Mucosa of descending colon (tissue), 3 donors: ENCODE data around the gene DPY30. TPM values are rescaled to one million over a fixed set of nuclear protein-coding genes. Genes with fewer than 3 reads are reported as not detected.

Source experiments
- ATAC-seq: fragments of 200-7000 bp; cut with Tn5 transposase; one replicate; pipeline ENCODE4 v1.9.1; 2020; ENCODE audit warnings: mild to moderate bottlenecking, moderate library complexity
- DNase-seq, 3 donors: peaks; one replicate each; pipeline ENCODE4 v3.0.0-alpha.2; 2020
- H3K36me3 ChIP-seq: fragments of 200-600 bp; one replicate; pipeline ENCODE4 v1.8.0; 2021; ENCODE audit warnings: low read depth, mild to moderate bottlenecking
- H3K4me1 ChIP-seq: fragments of 200-600 bp; one replicate; pipeline ENCODE4 v1.8.0; 2021; ENCODE audit warnings: low read depth, mild to moderate bottlenecking
- H3K4me3 ChIP-seq: fragments of 200-600 bp; one replicate; pipeline ENCODE4 v1.8.0; 2021; ENCODE audit warnings: mild to moderate bottlenecking
- H3K9me3 ChIP-seq: fragments of 200-600 bp; one replicate; pipeline ENCODE4 v1.8.0; 2021; ENCODE audit warnings: mild to moderate bottlenecking
- CTCF ChIP-seq: fragments of 200-600 bp; IDR thresholded peaks from one replicate; pipeline ENCODE4 v1.8.0; 2022; ENCODE audit warnings: antibody characterized with exemption, mild to moderate bottlenecking
- intact Hi-C, 2 donors: fragments of 100-400 bp; cut with DNase I in 1 of 2; cut with micrococcal nuclease in 1 of 2; formaldehyde crosslinking; loops; one replicate each; pipeline versions ENCODE4 v1.11.0 to v1.11.1; 2022; cut with DNase I, micrococcal nuclease
- total RNA-seq, 3 donors: library from RNA; stranded (reverse); fragmentation: NEBNext Ultra II Directional in 2 of 3; extraction: Animal tissue kit (Norgen Biotek cat#: 25700) in 2 of 3; gene quantifications; one replicate each; pipeline versions ENCODE4 v1.2.1 to v1.2.4, GENCODE V29; 2021 to 2023
- donor health status: DM: no; HTN: no; CAD: no; lungs with moderate emphysema.
- donor health status: DM: no; HTN: no; CAD: no.
- donor health status: DM: no; HTN: yes; CAD: no.

Gene DPY30
- total RNA-seq, 3 donors from 2014 or later, result 49.0 to 59.2 (median 49.0) TPM

- TF ChIP-seq CTCF, result no peak
- intact Hi-C loops, result no loop called here
Observed at GRCh38 chr2:31979018-31979417, 60.6 kb downstream of the DPY30 start.

GRCh38 chr2:31978436-31978835 is 61.2 kb downstream of the DPY30 start:
- intact Hi-C loops, result no loop called here
- TF ChIP-seq CTCF, result no peak
- H3K4me3 ChIP-seq, result no peak overlapping the region
- ATAC-seq (no peak), DNase-seq (no peak)
- H3K4me1 ChIP-seq, result no peaks in the 10 kb centered on the region
- no peaks in the 10 kb centered on the region for H3K9me3 ChIP-seq
- no peaks in the 10 kb centered on the region for H3K36me3 ChIP-seq

More at GRCh38 chr2:31979018-31979417, 60.6 kb downstream of the DPY30 start:
- no peaks in the 10 kb centered on the region for H3K4me1 ChIP-seq
- ATAC-seq (no peak), DNase-seq (no peak)
- no peaks in the 10 kb centered on the region for H3K9me3 ChIP-seq
- H3K36me3 ChIP-seq, result no peaks in the 10 kb centered on the region
- no peak overlapping the region for H3K4me3 ChIP-seq

Other genes with a start within 250 kb of the DPY30 start
- 10 to 100 TPM; 28.6 to 46.4 (median 29.2) TPM for gene MEMO1, start 28.8 kb downstream of the DPY30 start, total RNA-seq
- 10 to 100 TPM; 17.2 to 18.9 (median 17.2) TPM for gene SPAST, start 23.8 kb upstream of the DPY30 start, total RNA-seq
- gene SLC30A6, start 126.1 kb upstream of the DPY30 start, total RNA-seq, result 10 to 100 TPM; 16.8 to 21.7 (median 21.3) TPM
- gene NLRC4, start 225.1 kb upstream of the DPY30 start, total RNA-seq, result 1 to 10 TPM in 2 of 3 donors, under 1 TPM in 1; 0.46 to 1.8 (median 1.5) TPM
- 10 to 100 TPM; 46.8 to 59.4 (median 57.3) TPM for gene YIPF4, start 238.1 kb upstream of the DPY30 start, total RNA-seq